Measurements from ENCODE around the gene JAK3. TPM values are rescaled to one million over a fixed set of nuclear protein-coding genes. Genes with fewer than 3 reads are reported as not detected.

The JAK3 gene
- polyA plus RNA-seq, 3 donors, result 13.8 to 44.6 (median 34.0) TPM

GRCh38 chr19:17866964-17867486 lies 19.2 kb upstream of the JAK3 start:
- Mint-ChIP-seq H3K27ac (peak overlapping the region in 1 of 7 donors; percentile 48), H3K4me3 (no peak overlapping the region), H3K4me1 (peaks cover 9% of the 10 kb centered on the region), H3K36me3 (peaks cover 23 to 34% of the 10 kb centered on the region in 2 donors), H3K9me3 (peaks cover 0 to 2% (median 0%) of the 10 kb centered on the region in 7 donors), H3K27me3 (ENCODE audit: low read depth in 3 of 3) (peaks cover 16 to 23% (median 17%) of the 10 kb centered on the region in 3 donors)
- WGBS (ENCODE audit: insufficient coverage), result 90% methylated on average over 9 of the region's 11 CpGs
- Histone ChIP-seq H3K4me2 (replicated peaks; ENCODE audit: extremely low read depth, low read length, poor library complexity, severe bottlenecking) (no peak overlapping the region), H3K79me2 (ENCODE audit: insufficient read depth, low read length) (peaks cover 4% of the 10 kb centered on the region), H4K20me1 (ENCODE audit: insufficient read depth, low read length) (peaks cover 38% of the 10 kb centered on the region), H3K27me3 (ENCODE audit: control insufficient read depth in 2 of 2, insufficient read depth in 2 of 2, low read length in 2 of 2) (peaks cover 8 to 14% of the 10 kb centered on the region in 2 donors), H3K27ac (ENCODE audit: low read depth in 1 of 2, low read length in 2 of 2) (no peak overlapping the region), H2AFZ (ENCODE audit: insufficient read depth, low read depth, low read length, poor library complexity, severe bottlenecking) (no peak overlapping the region), H3K36me3 (replicated peaks in 1 of 2; ENCODE audit: control insufficient read depth in 1 of 2, insufficient read depth in 2 of 2, low read length in 2 of 2) (peaks cover 24 to 32% of the 10 kb centered on the region in 2 donors), H3K4me1 (ENCODE audit: control insufficient read depth in 1 of 2, insufficient read depth in 2 of 2, low read length in 2 of 2) (peaks cover 0 to 5% of the 10 kb centered on the region in 2 donors), H3K9ac (ENCODE audit: insufficient read depth, low read length, poor library complexity, severe bottlenecking) (no peak overlapping the region), H3K4me3 (replicated peaks in 1 of 3; ENCODE audit: low read depth in 2 of 3, low read length in 3 of 3) (no peak overlapping the region), H3K9me3 (replicated peaks in 1 of 2; ENCODE audit: control insufficient read depth in 1 of 2, insufficient read depth in 1 of 2, low read length in 2 of 2) (peaks cover 0 to 4% of the 10 kb centered on the region in 2 donors)
- DNase-seq, result no peak
- TF ChIP-seq CTCF (IDR thresholded peaks at IDR 0.05), result no peak
- intact Hi-C loops (cut with micrococcal nuclease), result no loop called here

- Histone ChIP-seq H3K4me3 (replicated peaks in 1 of 3; ENCODE audit: low read depth in 2 of 3, low read length in 3 of 3) (no peak overlapping the region), H3K79me2 (ENCODE audit: insufficient read depth, low read length) (peaks cover 10% of the 10 kb centered on the region), H3K27me3 (ENCODE audit: control insufficient read depth in 2 of 2, insufficient read depth in 2 of 2, low read length in 2 of 2) (peaks cover 2 to 8% of the 10 kb centered on the region in 2 donors), H3K36me3 (replicated peaks in 1 of 2; ENCODE audit: control insufficient read depth in 1 of 2, insufficient read depth in 2 of 2, low read length in 2 of 2) (peaks cover 29 to 37% of the 10 kb centered on the region in 2 donors), H3K4me2 (replicated peaks; ENCODE audit: extremely low read depth, low read length, poor library complexity, severe bottlenecking) (no peak overlapping the region), H4K20me1 (ENCODE audit: insufficient read depth, low read length) (peaks cover 44% of the 10 kb centered on the region), H3K9ac (ENCODE audit: insufficient read depth, low read length, poor library complexity, severe bottlenecking) (no peak overlapping the region), H3K9me3 (replicated peaks in 1 of 2; ENCODE audit: control insufficient read depth in 1 of 2, insufficient read depth in 1 of 2, low read length in 2 of 2) (peaks cover 0 to under 1% of the 10 kb centered on the region in 2 donors), H3K27ac (ENCODE audit: low read depth in 1 of 2, low read length in 2 of 2) (no peak overlapping the region), H3K4me1 (ENCODE audit: control insufficient read depth in 1 of 2, insufficient read depth in 2 of 2, low read length in 2 of 2) (peaks cover 0 to under 1% of the 10 kb centered on the region in 2 donors), H2AFZ (ENCODE audit: insufficient read depth, low read depth, low read length, poor library complexity, severe bottlenecking) (no peak overlapping the region)
- peaks cover 7% of the 10 kb centered on the region for H3K4me1 Mint-ChIP-seq
- no peaks in the 10 kb centered on the region for H3K9me3 Mint-ChIP-seq
- no peak for TF ChIP-seq CTCF (IDR thresholded peaks at IDR 0.05)
- H3K36me3 Mint-ChIP-seq, result peaks cover 29 to 40% of the 10 kb centered on the region in 2 donors
- H3K27ac Mint-ChIP-seq, result no peak overlapping the region
- 97% methylated on average over 6 of the region's 8 CpGs for WGBS (ENCODE audit: insufficient coverage)
- H3K4me3 Mint-ChIP-seq, result no peak overlapping the region
- no peak for DNase-seq
- intact Hi-C loops (cut with micrococcal nuclease), result no loop called here
- peaks cover 10 to 17% (median 13%) of the 10 kb centered on the region in 3 donors for H3K27me3 Mint-ChIP-seq (ENCODE audit: low read depth in 3 of 3)
Observed at GRCh38 chr19:17866312-17866963, 18.7 kb upstream of the JAK3 start.
